GM23338 (cell line): ENCODE results near the gene ZDHHC15. TPM values are rescaled to one million over a fixed set of nuclear protein-coding genes. Genes with fewer than 3 reads are reported as not detected.
"Not testable (repeated sequence)": the region's sequence is repeated elsewhere in the genome, so short reads cannot be mapped to it uniquely, and the experiment has no call there.

Experiments
- ATAC-seq: fragments of 200-7000 bp; cut with Tn5 transposase; 3 replicates; pipeline ENCODE4 v1.9.1; 2020
- DNase-seq: peaks from one replicate; pipeline ENCODE4 v3.0.0-alpha.2; 2015; ENCODE audit warnings: low spot score
- H2AFZ ChIP-seq: fragments of 200-600 bp; sonication (generic); 2 replicates; pipeline ENCODE4 v1.8.0; 2016; ENCODE audit warnings: antibody characterized with exemption, mild to moderate bottlenecking, moderate library complexity
- H3F3A ChIP-seq: fragments of 200-600 bp; sonication (generic); replicated peaks from 2 replicates; pipeline ENCODE4 v1.8.0; 2017; ENCODE audit warnings: antibody characterized with exemption, mixed run types, low read depth
- H3K27ac ChIP-seq: fragments of 200-600 bp; sonication (generic); 2 replicates; pipeline ENCODE4 v1.6.1; 2016; ENCODE audit warnings: low read depth
- H3K27me3 ChIP-seq: fragments of 200-600 bp; sonication (generic); 2 replicates; pipeline ENCODE4 v1.8.0; 2016; ENCODE audit warnings: mild to moderate bottlenecking, mixed run types, moderate library complexity; ENCODE audit not compliant: insufficient read depth
- H3K36me3 ChIP-seq: fragments of 200-600 bp; sonication (generic); 2 replicates; pipeline ENCODE4 v1.8.0; 2016; ENCODE audit warnings: mild to moderate bottlenecking; ENCODE audit not compliant: insufficient read depth
- H3K4me1 ChIP-seq: fragments of 200-600 bp; sonication (generic); 2 replicates; pipeline ENCODE4 v1.8.0; 2016; ENCODE audit warnings: mild to moderate bottlenecking, moderate library complexity; ENCODE audit not compliant: insufficient read depth
- H3K4me2 ChIP-seq: fragments of 200-600 bp; sonication (generic); 2 replicates; pipeline ENCODE4 v1.7.1; 2017; ENCODE audit warnings: mixed run types
- H3K4me3 ChIP-seq: fragments of 200-600 bp; sonication (generic); 2 replicates; pipeline ENCODE4 v1.6.1; 2016; ENCODE audit warnings: mixed run types
- H3K79me2 ChIP-seq: fragments of 200-600 bp; sonication (generic); replicated peaks from 2 replicates; pipeline ENCODE4 v1.8.0; 2017; ENCODE audit warnings: mild to moderate bottlenecking; ENCODE audit not compliant: insufficient read depth
- H3K9me2 ChIP-seq: fragments of 200-600 bp; sonication (generic); 2 replicates; pipeline ENCODE4 v1.8.0; 2017; ENCODE audit not compliant: insufficient read depth
- H4K20me1 ChIP-seq: fragments of 200-600 bp; sonication (generic); replicated peaks from 2 replicates; pipeline ENCODE4 v1.8.0; 2017; ENCODE audit warnings: mild to moderate bottlenecking; ENCODE audit not compliant: insufficient read depth
- H3K27ac Mint-ChIP-seq: 2 replicates; pipeline ENCODE4 v1.8.0; 2020; ENCODE audit warnings: inconsistent platforms, mild to moderate bottlenecking, moderate library complexity, mixed read lengths
- H3K27me3 Mint-ChIP-seq: 3 replicates; pipeline ENCODE4 v1.8.0; 2022; ENCODE audit warnings: low read depth, mild to moderate bottlenecking, moderate library complexity, mixed read lengths, inconsistent platforms; ENCODE audit not compliant: insufficient read depth, poor library complexity
- H3K36me3 Mint-ChIP-seq: 3 replicates; pipeline ENCODE4 v1.8.0; 2021; ENCODE audit warnings: low read depth, mild to moderate bottlenecking, inconsistent platforms, moderate library complexity, mixed read lengths
- H3K4me1 Mint-ChIP-seq: 3 replicates; pipeline ENCODE4 v1.8.0; 2020; ENCODE audit warnings: mild to moderate bottlenecking, inconsistent platforms, mixed read lengths
- H3K4me3 Mint-ChIP-seq: 3 replicates; pipeline ENCODE4 v1.8.0; 2021; ENCODE audit warnings: moderate library complexity, mild to moderate bottlenecking, inconsistent platforms, mixed read lengths
- H3K9me3 Mint-ChIP-seq: 3 replicates; pipeline ENCODE4 v1.8.0; 2020; ENCODE audit warnings: moderate library complexity, mild to moderate bottlenecking, inconsistent platforms, mixed read lengths
- REST ChIP-seq: IDR thresholded peaks from one replicate; pipeline ENCODE4 v1.6.1; 2018; ENCODE audit warnings: antibody characterized with exemption; ENCODE audit not compliant: unreplicated experiment
- ZNF462 ChIP-seq: fragments of 250-450 bp; sonication (Bioruptor Pico); IDR thresholded peaks from 2 replicates; pipeline ENCODE4 v1.5.0; 2020; ENCODE audit warnings: mild to moderate bottlenecking, moderate library complexity
- polyA plus RNA-seq: library from polyadenylated mRNA; unstranded; fragments of >200 nt; fragmentation: Nextera tagmentation; extraction: Ambion mirVana; gene quantifications from 2 replicates; pipeline ENCODE4 v1.2.1, GENCODE V29; 2016
- total RNA-seq: library from RNA; depleted of rRNA; stranded (reverse); fragments of >200 nt; shearing (Covaris generic); gene quantifications from 2 replicates; pipeline ENCODE4 v1.2.3, GENCODE V29; 2014

ZDHHC15 gene
- total and polyA plus RNA-seq, 2 experiments from 2014 or later = 3.4 to 4.7 TPM

DNA sequence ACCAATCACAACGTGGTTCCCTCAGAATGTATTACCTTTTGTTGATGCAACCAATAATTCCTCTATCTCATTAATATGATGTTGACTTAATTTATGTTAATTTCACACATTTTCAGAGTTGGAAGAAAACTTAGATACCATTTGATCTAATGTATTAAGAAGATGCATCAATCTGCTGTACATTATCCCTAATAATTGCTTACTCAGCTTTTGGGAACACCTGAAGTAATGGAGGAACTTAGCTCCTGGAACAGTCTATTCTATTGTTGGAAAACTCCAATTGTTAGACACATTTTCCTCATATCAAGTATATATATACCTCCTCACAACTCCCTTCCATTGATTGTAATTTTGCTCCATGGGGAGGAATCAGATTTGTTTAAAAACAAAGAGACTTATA is 38.9 kb downstream of the ZDHHC15 start:
- Histone ChIP-seq H3K4me2 (no peak overlapping the region), H3K79me2 (no peaks in the 10 kb centered on the region), H3K4me3 (no peak overlapping the region), H3K36me3 (no peaks in the 10 kb centered on the region), H3F3A (no peaks in the 10 kb centered on the region), H3K27me3 (no peaks in the 10 kb centered on the region), H3K27ac (no peak overlapping the region), H3K9me2 (no peaks in the 10 kb centered on the region), H2AFZ (no peak overlapping the region), H3K4me1 (no peaks in the 10 kb centered on the region), H4K20me1 (no peaks in the 10 kb centered on the region)
- Mint-ChIP-seq H3K4me1 (no peaks in the 10 kb centered on the region), H3K36me3 (peaks cover 22% of the 10 kb centered on the region; the same call in 2 of the 3 replicates), H3K9me3 (peaks cover 29% of the 10 kb centered on the region), H3K27me3 (no peaks in the 10 kb centered on the region), H3K4me3 (no peak overlapping the region), H3K27ac (no peak overlapping the region)
- DNase-seq (no peak), ATAC-seq (no peak)
- TF ChIP-seq REST (no peak), ZNF462 (CRISPR knock-in tag) (no peak)

DNA sequence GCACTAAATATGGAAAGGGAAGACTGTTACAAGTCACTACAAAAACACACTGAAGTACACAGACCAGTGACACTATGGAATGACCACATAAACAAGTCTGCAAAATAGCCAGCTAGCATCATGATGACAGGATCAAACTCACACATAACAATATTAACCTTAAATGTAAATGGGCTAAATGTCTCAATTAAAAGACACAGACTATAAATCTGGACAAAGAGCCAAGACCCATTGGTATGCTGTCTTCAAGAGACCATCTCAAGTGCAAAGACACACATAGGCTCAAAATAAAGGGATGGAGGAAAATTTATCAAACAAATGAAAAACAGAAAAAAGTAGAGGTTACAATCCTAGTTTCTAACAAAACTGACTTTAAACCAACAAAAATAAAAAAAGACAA is 61.1 kb downstream of the ZDHHC15 start:
- H3K79me2 ChIP-seq, H3K27ac Mint-ChIP-seq, H3K4me1 Mint-ChIP-seq, H3K27ac ChIP-seq, H3K9me2 ChIP-seq, H3K4me1 ChIP-seq, ATAC-seq, H3K36me3 ChIP-seq, H3K27me3 ChIP-seq, H3K4me2 ChIP-seq, H3F3A ChIP-seq, H2AFZ ChIP-seq, DNase-seq, H3K4me3 ChIP-seq, H4K20me1 ChIP-seq, H3K27me3 Mint-ChIP-seq, H3K4me3 Mint-ChIP-seq: not testable (repeated sequence)
- peaks cover 22% of the 10 kb centered on the region; the same call in 2 of the 3 replicates for H3K36me3 Mint-ChIP-seq
- H3K9me3 Mint-ChIP-seq = peaks cover 24% of the 10 kb centered on the region
